Thyroid gland (tissue), 4 donors: Measurements from ENCODE around the gene TBXAS1.

Source experiments
- CTCF ChIP-seq, 6 experiments: fragments of 200-600 bp in 3 of 6; fragments of 450-650 bp in 3 of 6; sonication (generic) in 3 of 6; IDR thresholded peaks; one replicate each; pipeline ENCODE4 v1.5.1; 2016 to 2019; ENCODE audit warnings: antibody characterized with exemption in 6 of 6, mild to moderate bottlenecking in 2 of 6, inconsistent platforms in 1 of 6, moderate library complexity in 1 of 6
- POLR2A ChIP-seq, 2 donors: fragments of 450-650 bp; IDR thresholded peaks; one replicate each; pipeline ENCODE4 v1.6.1; 2017; ENCODE audit warnings: antibody characterized with exemption in 2 of 2, mild to moderate bottlenecking in 2 of 2, moderate library complexity in 1 of 2

GRCh38 chr7:140005341-140005740 is 176.3 kb downstream of the TBXAS1 start:
- TF ChIP-seq CTCF (IDR thresholded peaks at IDR 0.05) (no peak), POLR2A (IDR thresholded peaks at IDR 0.05) (no peak)
